Endometrium (tissue), 2 donors: Measurements from ENCODE around the gene LRMDA.
"Not testable (repeated sequence)": the region's sequence is repeated elsewhere in the genome, so short reads cannot be mapped to it uniquely, and the experiment has no call there.

ENCODE experiments used
- FAIRE-seq: peaks from 2 replicates; lab custom pipeline; 2012; peaks lifted over from hg19 to GRCh38; lab: Jason Lieb, UNC
- donor health status: control.
- donor health status: control.

Gene LRMDA

GRCh38 chr10:75589895-75590654 is 158.7 kb downstream of the LRMDA start:
- no peak for FAIRE-seq

DNA sequence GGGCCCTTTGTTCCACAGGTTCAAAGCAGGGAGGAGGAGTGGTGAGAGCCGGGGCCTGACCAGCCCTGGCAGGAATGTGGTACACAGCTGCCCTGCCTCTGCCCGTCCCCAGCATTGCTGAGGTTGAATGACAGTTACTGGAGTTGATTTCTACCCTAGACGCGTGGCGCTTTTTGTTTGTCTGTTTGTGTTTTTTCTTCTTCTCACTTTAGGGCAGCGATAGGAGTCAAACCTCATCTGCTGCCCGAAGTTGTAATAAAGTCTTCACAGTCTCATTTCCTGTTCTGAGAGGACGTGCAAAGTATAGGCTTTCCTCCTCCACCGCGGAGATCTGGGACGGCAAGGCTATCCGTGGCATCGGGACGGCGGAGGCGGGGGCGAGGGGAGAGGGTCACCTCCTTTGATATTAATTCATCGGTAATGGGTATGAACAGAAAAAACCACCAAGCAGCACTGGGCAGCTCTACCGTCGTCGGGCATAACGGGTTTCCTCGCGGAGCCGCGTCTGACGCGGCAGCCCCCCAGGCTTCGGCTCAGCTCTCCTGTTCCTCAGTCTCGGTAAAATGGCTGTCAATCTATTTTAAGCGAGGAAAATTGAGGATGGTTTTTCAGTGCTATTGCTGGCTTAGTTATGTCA is 160.8 kb downstream of the LRMDA start:
- no peak for FAIRE-seq

DNA sequence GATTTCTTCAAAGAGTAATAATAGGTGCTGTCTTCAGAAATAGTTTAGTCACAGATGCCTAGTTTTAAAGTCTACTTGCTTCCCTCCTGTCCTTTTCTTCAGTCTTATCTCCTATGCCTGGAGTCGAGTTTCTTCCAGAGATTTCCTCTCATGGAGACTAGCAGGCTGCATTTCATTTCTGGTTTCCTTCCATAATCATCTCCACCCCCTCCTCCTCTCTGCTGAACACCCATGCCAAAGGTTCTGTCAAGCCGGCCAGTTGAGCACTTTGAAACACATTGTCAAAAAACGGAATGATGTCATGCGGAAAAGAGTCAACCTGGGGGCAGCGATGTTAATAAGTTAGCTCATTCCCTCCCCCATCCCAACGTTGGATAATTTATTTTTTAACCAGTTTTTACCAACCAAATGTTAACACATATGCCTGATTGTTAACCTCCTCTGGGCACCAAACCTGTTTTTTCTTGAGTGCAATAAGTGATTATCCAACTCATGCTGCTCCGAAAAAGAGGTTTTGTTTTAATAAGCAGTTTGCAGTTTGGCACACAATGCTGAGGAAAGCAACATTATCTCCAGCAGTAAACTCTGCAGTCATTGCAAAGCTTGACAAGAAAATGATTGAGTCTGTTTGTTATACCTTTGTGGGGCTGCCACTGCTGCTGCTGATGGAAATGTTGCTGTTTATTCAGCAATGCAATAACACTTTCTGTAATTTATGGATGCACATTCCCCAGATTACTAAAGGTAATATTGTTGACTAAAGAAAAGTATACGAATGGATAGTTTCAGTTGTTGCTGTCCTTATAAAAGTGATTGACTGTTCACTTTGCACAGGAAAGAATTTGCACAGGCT is 161.6 kb downstream of the LRMDA start:
- no peak for FAIRE-seq

- no peak for FAIRE-seq
These were observed 162.5 kb downstream of the LRMDA start for GRCh38 chr10:75593692-75594556.

DNA sequence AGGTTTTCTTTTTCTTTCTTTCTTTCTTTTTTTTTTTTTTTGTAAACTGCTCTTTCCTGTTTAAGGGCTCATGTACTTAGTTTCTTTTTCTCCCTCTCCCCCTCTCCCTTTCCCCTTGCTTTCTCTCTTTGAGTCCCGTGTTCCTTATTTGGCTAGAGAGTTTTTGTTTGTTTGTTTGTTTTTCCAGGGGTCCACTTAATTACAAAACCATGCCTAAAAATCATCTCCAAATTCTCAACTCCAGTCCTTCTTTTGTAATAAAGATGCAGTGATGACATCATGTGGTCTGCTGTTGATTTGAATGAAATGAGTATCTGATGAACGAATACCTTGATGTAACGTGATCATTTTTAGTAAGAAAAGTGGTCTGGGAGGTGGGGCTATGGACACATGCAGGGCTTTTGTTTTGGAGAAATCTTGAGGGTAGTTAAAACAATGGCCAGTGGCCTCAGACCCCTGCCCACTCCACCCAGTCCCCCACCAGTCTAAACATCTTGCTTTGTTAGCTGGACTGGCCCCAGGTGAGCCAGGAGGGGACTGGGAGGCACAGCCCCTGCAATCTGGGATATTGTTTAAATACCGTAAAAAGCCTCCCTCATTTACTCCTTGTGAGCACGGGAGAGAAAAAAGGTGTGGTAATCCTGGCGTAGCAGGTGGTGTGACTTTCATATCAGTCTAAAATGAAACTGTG is 165.7 kb downstream of the LRMDA start:
- no peak for FAIRE-seq

GRCh38 chr10:75597773-75598440 is 166.5 kb downstream of the LRMDA start:
- FAIRE-seq: no peak

DNA sequence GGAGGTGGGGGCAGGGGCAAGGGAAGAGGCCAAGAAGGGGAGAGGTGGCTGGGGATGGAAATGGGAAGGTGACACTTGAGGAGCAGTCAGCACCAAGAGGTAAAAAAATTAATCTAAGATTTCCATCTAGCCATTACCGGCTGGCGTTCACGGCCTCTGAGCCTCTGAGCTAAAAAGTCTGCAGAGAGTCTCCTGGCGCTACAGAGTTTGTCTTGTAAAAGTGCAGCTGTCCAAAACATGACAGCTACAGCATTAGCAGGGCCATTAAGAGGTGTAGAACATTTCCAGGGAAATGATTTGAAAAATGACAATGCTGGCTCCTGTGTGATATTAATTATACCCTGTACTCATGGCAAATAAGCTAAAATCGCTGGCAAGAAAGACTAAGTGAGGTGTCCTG is 167.6 kb downstream of the LRMDA start:
- FAIRE-seq: no peak

DNA sequence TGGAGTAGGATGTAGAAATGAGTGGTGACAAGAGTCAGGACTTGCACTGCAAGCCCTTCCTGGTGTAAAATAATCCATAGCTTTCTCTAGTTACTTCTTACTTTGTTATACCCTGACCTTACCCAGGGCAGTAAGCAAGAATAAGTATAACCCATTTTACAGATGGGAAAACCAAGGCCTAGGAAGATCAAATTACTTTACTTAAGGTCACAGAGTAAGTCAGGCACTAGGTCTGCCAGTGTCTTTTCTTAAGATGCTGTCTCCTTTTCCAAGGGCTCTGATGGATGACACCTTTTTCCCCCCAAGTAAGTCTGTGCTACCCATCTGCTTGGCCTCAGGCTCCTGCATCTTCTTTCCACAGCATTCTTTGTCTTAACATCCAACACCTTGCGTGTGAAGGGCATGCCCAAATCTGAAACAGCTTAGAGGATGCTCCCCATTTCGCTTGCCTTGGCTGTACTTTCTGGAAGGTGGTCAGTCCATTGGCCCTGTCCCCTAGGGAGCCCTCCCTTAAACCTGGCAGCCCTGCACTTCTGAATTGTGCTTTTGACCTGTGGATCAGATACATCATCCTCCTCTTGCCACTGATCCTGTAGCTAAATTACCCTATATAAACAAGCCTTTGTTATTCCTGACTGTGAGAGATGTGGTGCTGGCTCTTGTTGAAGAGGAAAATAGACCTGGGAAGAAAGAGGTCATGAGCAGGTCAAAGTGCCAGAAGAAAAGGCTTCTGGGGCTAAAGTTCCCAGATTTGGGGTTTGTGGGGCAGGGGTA is 168.6 kb downstream of the LRMDA start:
- no peak for FAIRE-seq

DNA sequence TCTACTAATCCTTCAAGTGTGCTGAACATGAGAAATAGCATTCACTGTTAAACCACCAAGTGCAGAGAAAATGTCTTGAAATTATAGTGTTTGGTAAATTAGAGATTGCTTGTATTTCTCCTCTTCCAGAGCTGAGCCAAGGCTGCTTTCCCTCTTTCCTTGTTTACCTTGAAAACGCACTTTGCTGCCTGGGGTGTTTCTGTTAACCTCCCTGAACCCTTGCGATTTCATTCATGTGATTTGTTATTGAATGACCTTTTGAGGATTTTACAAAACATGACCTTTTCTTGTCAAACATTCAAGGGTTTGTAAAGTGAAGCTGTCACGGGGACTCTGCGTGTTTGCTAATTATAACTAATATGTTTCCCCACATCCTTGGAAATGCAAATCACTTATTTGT is 169.4 kb downstream of the LRMDA start:
- no peak for FAIRE-seq

GRCh38 chr10:75602341-75602740 is 170.9 kb downstream of the LRMDA start:
- FAIRE-seq: no peak

DNA sequence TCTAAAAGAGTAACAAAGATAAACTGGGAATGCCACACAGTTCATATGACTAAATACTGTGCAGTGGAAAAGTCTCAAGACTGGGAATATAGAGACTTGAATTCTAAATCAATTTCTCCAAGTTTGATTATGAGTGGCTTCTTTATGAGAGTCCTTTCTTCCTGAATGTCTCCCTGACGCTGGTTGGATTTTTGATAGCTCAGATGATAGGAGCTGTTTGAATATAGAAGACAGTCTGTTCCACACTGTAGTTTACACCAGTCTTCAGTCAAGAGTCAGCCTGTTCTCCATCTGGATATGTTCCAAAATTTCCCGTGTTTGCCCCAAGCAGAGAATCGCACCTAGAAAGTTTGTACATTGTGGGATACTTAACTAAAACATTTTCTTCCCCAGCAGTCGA is 173.7 kb downstream of the LRMDA start:
- FAIRE-seq: no peak

DNA sequence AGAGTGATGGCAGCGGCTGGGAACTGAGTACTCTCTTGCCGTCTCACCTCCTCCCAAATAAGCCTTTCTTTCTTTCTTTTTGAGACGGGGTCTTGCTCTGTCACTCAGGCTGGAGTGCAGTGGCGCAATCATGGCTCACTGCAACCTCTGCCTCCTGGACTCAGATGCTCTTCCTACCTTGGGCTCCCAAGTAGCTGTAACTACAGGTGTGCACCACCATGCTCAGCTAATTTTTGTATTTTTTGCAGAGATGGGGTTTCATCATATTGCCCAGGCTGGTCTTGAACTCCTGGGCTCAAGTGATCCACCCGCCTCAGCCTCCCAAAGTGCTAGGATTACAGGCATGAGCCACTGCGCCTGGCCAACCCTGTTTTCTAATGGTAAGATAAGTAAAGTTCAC is 174.4 kb downstream of the LRMDA start:
- FAIRE-seq: not testable (repeated sequence)

GRCh38 chr10:75606203-75606779 is 174.9 kb downstream of the LRMDA start:
- no peak for FAIRE-seq

- no peak for FAIRE-seq
These were observed 176.2 kb downstream of the LRMDA start for GRCh38 chr10:75607576-75607975.

GRCh38 chr10:75610183-75610582 is 178.8 kb downstream of the LRMDA start:
- no peak for FAIRE-seq

- no peak for FAIRE-seq
These were observed 180.0 kb downstream of the LRMDA start for GRCh38 chr10:75611172-75611992.

GRCh38 chr10:75611993-75612372 is 180.6 kb downstream of the LRMDA start:
- no peak for FAIRE-seq

DNA sequence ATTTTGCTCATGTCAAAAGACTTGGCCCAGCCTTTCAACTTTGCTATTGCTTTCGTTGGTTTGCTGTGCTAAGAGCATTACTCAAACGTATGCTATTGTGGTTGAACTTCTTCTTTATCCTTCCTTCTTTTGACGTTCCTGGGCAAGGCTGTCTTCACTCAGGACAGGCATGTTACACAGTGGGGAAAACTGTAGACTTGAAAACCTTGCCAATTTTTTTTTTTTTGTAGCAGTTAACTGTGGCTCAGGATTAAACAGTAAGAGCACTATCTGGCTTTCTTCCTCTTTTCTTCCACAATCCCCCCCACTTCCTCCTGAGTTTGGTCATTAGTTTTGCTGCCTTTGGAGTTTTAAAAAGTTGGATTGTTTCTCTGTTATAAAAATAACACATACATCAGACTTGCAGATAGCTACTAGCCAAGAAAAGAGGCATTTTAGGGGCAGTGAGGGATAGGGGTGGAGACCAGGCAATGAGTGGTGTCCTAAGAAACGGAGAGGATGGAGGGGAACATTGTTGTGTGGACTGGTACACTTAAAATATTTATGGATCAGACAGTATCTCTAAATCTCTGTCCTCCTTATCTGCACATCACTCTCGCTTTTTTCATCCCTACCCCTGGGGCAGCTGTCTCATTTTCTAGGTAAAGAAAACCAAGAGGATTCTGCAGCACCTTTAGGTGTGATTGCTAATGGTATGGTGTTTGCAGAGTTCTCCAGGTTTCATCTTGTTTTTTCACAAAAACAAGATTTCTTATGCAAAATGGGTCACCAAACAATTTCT is 181.7 kb downstream of the LRMDA start:
- FAIRE-seq: no peak
